Stimulated activated memory B cell treated with anti-CD40 and anti-IgM and Interleukin-4, amounts not matched to agents 10 μg/mL and 1 μg/mL and 100 μg/mL, for 72 hours (primary cell): Measurements from ENCODE around the gene ELL2.
"Not testable (repeated sequence)": the region's sequence is repeated elsewhere in the genome, so short reads cannot be mapped to it uniquely, and the experiment has no call there.

Experiments
- ATAC-seq: fragments of 150-1000 bp; cut with Tn5 transposase; 2 replicates; pipeline ENCODE4 v1.10.0; 2021
- H3K27ac Mint-ChIP-seq: one replicate; pipeline ENCODE4 v1.8.0; 2022; ENCODE audit warnings: mild to moderate bottlenecking, mixed read lengths
- H3K27me3 Mint-ChIP-seq: one replicate; pipeline ENCODE4 v1.8.0; 2022; ENCODE audit warnings: mixed read lengths
- H3K36me3 Mint-ChIP-seq: one replicate; pipeline ENCODE4 v1.8.0; 2022; ENCODE audit warnings: mixed read lengths
- H3K4me1 Mint-ChIP-seq: one replicate; pipeline ENCODE4 v1.8.0; 2022; ENCODE audit warnings: mixed read lengths
- H3K4me3 Mint-ChIP-seq: one replicate; pipeline ENCODE4 v1.8.0; 2022; ENCODE audit warnings: mild to moderate bottlenecking, moderate library complexity, mixed read lengths
- H3K9me3 Mint-ChIP-seq: one replicate; pipeline ENCODE4 v1.8.0; 2022; ENCODE audit warnings: mixed read lengths

Gene ELL2

DNA sequence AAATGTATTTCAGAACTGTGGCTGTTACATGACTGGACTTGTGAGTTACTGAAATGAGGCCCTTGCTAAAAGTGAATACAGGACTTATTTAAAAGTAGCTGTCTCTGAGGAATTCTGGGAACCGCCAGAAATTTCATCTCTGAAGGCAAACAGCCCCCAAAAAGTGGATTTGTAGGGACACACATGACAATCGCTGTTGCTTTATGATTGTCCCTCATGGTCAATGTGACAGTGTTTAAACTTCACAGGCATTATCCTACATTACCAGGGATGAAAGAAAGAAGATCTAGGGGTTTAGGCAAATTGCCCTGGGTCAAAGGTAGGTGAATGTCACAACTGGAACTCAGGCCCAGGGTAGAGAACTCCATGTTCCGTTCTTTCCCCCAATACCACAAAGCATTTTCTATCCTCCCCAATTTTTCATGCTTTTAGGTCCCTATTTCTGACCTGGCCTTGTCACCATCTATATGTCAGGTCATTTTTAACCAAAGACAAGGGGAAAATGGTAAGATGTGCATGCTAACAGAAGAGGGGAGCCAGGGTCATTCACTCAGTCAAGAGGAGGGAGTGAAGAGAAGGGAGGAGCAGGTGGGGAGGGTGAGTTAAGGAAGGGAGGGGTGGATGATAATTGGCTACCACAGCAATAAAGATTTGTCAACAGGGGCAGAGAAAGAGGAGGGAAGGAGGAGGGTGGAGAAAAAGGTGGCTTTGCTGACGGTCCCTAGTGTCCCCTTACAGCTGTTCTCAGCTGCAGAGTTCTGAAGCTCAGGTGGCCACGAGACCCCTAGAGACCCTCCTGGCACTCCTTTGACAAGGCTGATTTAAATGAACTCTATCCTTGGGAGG is 81.3 kb downstream of the ELL2 start:
- no peaks in the 10 kb centered on the region for H3K27me3 Mint-ChIP-seq
- H3K27ac Mint-ChIP-seq = no peak overlapping the region
- no peak for ATAC-seq
- no peaks in the 10 kb centered on the region for H3K9me3 Mint-ChIP-seq
- H3K4me3 Mint-ChIP-seq = no peak overlapping the region
- peaks cover 34% of the 10 kb centered on the region for H3K4me1 Mint-ChIP-seq
- H3K36me3 Mint-ChIP-seq = no peaks in the 10 kb centered on the region

DNA sequence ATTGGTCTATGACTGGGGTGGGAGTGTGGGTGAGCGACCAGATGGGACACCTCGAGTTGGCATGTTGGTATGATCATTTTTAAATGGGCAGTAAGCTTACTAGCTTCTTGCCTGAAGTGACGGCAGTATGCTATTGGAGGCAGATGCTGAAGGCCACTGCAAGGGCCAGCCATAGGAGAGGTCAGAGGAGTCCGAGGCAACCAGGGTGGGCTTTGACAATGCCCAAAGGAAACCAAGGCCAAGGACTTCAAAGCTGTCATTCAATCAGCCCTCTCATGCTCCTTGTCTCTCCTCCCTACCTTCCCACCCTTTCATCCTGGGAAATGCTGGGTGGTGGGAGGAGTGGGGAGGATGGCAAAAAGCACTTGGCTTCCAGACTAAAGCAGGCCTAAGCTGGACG is 82.0 kb downstream of the ELL2 start:
- H3K9me3 Mint-ChIP-seq = no peaks in the 10 kb centered on the region
- H3K27ac Mint-ChIP-seq = no peak overlapping the region
- no peaks in the 10 kb centered on the region for H3K36me3 Mint-ChIP-seq
- no peak for ATAC-seq
- no peak overlapping the region for H3K4me3 Mint-ChIP-seq
- peaks cover 34% of the 10 kb centered on the region for H3K4me1 Mint-ChIP-seq
- no peaks in the 10 kb centered on the region for H3K27me3 Mint-ChIP-seq

DNA sequence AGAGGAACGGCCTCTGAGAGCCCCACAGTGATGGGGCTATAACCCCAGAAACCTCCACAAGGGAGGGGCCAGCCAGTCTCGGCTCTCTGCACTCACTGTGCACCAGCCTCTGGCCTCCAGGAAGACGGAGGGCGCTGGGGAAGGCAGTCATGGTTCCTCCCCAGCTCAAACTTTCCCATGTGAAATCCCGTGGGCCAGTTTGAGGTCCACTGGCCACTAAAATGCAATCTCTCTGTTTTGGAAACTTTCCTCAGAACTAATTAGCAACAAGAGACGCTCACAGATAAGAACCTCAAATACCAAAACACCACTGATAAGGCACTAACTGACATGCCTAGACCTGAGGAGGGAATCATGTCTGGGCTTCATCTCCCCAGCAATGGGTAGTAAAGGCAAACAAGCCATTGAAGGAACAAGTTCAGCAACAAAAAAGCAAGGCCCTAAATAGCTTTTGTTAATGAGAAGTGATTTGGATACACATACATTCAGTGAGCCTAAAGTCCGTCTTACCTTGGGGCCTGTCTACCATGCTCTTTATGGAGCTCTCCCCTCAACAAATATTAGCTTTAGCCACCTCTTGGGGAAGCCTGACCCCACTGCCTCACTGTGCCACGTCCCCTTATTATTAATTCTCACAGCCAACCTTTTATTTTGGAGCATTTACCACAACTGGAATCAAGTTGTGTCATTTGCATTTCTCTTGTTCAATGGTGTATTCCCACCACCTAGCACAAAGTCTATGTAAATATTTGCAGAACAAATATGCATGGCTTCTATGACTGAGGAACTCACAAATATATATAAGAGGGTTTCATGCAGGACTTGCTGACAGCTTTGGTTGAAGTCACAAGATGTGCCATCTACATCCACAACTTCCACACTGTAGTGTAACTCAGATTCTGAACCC is 83.0 kb downstream of the ELL2 start:
- Mint-ChIP-seq H3K36me3 (no peaks in the 10 kb centered on the region), H3K27me3 (no peaks in the 10 kb centered on the region), H3K4me1 (peaks cover 24% of the 10 kb centered on the region), H3K4me3 (no peak overlapping the region), H3K9me3 (no peaks in the 10 kb centered on the region), H3K27ac (no peak overlapping the region)
- peak; percentile 55 for ATAC-seq

- Mint-ChIP-seq H3K9me3 (no peaks in the 10 kb centered on the region), H3K27me3 (no peaks in the 10 kb centered on the region), H3K36me3 (no peaks in the 10 kb centered on the region), H3K4me3 (no peak overlapping the region), H3K27ac (peak overlapping the region; percentile 25), H3K4me1 (peaks cover 18% of the 10 kb centered on the region)
- ATAC-seq = no peak
Observed at GRCh38 chr5:95876782-95877181, 84.9 kb downstream of the ELL2 start.

DNA sequence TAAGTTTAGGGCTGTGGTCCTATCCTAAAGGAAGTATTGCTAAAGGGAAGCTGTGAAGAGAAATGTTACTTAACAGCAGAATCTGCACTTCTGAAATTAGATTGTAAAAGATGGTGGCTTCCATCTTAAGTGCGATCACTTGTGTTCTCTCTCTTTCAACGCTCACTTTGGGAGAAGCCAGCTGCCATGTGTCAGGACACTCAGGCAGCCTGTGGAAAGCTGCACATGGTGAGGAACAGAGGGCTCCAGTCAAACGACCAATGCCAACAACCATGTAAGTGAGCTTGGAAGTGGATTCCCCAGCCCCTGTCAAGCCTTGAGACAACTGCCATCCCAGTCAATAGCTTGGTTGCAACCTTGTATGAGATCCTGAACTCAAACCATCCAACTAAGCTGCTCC is 87.4 kb downstream of the ELL2 start:
- H3K4me3 Mint-ChIP-seq = no peak overlapping the region
- no peaks in the 10 kb centered on the region for H3K27me3 Mint-ChIP-seq
- ATAC-seq = no peak
- peaks cover 38% of the 10 kb centered on the region for H3K4me1 Mint-ChIP-seq
- H3K36me3 Mint-ChIP-seq = no peaks in the 10 kb centered on the region
- no peak overlapping the region for H3K27ac Mint-ChIP-seq
- H3K9me3 Mint-ChIP-seq = no peaks in the 10 kb centered on the region

DNA sequence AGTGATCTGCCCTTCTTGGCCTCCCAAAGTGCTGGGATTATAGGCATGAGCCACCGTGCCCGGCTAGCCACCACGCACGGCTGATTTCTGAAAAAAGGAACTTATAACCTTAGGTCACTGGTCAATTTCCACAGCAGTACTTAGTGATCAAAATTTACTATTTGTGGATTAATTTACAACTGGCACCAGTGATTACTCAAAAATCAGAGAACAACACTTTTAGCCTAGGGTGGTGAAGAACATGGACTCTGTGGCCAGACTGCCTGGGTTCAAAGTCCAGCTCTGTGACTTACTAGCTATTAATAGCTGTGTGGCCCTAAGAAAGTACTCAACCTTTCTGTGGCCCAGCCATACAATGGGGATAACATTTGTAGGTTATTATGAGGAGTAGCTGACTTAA is 88.3 kb downstream of the ELL2 start:
- H3K27ac Mint-ChIP-seq = peak overlapping the region; percentile 22
- no peaks in the 10 kb centered on the region for H3K36me3 Mint-ChIP-seq
- no peaks in the 10 kb centered on the region for H3K27me3 Mint-ChIP-seq
- peaks cover 34% of the 10 kb centered on the region for H3K4me1 Mint-ChIP-seq
- H3K9me3 Mint-ChIP-seq = no peaks in the 10 kb centered on the region
- ATAC-seq = no peak
- no peak overlapping the region for H3K4me3 Mint-ChIP-seq

DNA sequence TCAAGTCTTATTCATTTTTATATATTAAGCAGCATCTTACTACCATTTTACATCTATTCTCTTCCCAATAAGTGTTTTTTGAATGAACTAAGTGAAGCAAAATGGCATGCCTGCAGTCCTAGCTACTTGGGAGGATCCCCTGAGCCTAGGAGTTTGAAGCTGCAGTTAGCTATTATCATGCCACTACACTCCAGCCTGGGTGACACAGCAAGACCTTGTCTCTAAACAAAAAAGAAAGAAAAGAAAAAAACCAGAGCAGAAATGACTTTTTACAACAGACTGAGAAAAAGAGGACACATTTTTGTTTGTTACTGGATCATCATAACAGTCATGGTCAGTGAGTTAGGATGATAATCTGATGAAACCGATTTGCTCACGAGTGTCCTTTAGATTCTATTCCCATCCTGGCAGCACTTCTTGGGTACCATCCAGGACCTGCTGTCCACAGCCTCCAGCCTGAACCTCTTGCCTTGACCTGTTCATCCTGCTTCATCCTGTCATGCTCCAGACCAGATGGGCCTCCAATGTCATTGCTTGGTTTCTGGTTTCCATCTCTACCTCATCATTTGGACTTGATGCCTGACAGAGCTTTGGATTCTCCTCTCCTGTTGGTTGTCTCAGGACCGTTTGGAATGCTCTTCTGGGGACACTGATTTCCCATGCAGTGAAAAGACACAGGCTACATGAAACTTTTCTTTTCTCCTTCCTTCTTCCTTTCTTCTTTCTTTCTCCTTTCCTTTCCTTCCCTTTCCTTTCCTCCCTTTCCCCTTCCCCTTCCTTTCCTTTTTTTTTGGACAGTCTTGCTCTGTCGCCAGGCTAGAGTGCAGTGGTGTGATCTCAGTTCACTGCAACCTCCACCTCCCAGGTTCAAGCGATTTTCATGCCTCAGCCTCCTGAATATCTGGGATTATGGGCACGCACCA is 89.0 kb downstream of the ELL2 start:
- no peaks in the 10 kb centered on the region for H3K27me3 Mint-ChIP-seq
- no peak overlapping the region for H3K4me3 Mint-ChIP-seq
- peak overlapping the region; percentile 22 for H3K27ac Mint-ChIP-seq
- no peaks in the 10 kb centered on the region for H3K9me3 Mint-ChIP-seq
- H3K36me3 Mint-ChIP-seq = no peaks in the 10 kb centered on the region
- no peak for ATAC-seq
- H3K4me1 Mint-ChIP-seq = peaks cover 28% of the 10 kb centered on the region

DNA sequence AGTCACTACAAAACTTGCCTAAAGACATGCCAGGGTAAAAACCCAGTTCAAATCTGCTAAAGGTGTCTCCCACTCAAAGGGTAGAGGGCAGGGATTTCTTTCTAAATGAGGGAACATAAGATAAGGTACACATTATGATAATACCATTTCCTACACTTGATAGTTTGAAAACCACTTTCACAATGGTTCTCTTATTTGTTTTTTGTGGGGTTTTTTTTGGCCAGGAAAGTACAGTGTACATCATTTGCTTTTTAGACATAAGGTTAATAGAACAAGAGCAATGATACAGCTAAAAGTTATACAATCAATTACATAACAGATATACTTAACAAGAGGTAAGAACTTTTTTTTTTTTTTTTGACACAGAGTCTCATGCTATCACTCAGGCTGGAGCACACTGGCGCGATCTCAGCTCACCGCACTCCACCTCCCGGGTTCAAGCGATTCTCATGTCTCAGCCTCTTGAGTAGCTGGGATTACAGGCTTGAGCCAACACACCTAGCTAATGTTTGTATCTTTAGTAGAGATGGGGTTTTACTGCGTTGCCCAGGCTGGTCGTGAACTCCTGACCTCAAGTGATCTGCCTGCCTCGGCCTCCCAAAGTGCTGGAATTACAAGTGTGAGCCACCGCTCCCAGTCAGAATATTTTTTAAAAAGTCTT is 90.4 kb downstream of the ELL2 start:
- no peaks in the 10 kb centered on the region for H3K36me3 Mint-ChIP-seq
- H3K27me3 Mint-ChIP-seq = no peaks in the 10 kb centered on the region
- H3K4me3 Mint-ChIP-seq = no peak overlapping the region
- H3K9me3 Mint-ChIP-seq = no peaks in the 10 kb centered on the region
- ATAC-seq = no peak
- peak overlapping the region; percentile 79 for H3K27ac Mint-ChIP-seq
- H3K4me1 Mint-ChIP-seq = peaks cover 27% of the 10 kb centered on the region

DNA sequence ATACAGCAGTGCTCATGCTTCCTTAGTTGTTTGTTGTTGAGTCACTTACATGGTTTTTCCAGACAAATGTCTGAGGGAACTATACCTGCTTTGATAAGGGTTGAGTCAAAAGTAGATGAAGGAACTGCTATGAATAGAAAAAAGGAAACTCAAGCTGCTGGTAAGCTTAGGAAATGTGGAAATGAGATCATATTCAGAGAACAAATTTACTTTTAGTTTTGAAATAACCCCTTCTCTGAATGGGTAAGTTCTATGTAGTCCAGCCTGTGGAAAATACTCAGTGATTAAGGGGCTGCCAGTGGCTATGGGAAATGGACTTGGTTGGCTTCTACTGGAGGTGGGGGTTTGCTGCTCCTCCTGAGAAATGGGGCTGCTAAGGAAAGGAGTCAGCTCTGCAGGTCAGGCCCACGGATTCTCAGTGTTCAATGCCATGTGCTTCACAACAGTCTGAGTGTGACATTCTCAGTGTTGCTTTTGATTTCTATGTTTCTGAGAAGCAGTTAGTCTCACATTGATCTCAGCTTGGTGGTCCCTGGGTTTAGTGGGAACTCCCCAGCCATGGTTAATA is 91.5 kb downstream of the ELL2 start:
- peak; percentile 68 for ATAC-seq
- Mint-ChIP-seq H3K36me3 (no peaks in the 10 kb centered on the region), H3K27me3 (no peaks in the 10 kb centered on the region), H3K4me3 (peak overlapping the region; percentile 26), H3K4me1 (peaks cover 30% of the 10 kb centered on the region), H3K9me3 (no peaks in the 10 kb centered on the region), H3K27ac (peak overlapping the region; percentile 79)

DNA sequence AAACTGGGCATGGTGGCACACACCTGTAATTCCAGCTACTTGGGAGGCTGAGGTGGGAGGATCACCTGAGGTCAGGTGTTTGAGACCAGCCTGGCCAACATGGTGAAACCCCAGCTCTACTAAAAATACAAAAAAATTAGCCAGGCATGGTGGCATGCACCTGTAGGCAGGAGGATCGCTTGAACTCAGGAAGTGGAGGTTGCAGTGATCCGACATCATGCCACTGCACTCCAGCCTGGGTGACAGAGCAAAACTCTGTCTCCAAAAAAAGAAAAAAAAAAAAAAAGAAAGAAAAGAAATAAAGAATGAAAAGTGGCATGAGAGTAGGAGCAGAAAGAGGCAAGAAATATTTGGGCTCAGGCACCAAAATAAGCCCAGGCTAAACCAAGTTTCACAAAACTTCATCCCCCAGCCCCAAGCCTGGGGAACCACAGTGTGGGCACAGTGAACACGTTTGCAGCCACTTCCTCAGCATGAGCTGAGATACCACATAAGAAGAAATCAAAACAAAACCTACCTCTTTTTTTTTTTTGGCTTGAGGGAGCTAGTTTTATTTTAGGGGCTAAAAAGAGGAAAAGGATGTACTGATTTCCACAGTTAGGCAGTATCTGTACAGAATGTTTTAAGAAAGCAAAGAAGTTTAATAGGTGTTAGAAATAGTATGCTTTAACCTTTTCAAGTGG is 92.3 kb downstream of the ELL2 start:
- H3K36me3 Mint-ChIP-seq, H3K27me3 Mint-ChIP-seq, H3K9me3 Mint-ChIP-seq: not testable (repeated sequence)
- peak; percentile 88 for ATAC-seq
- peak overlapping the region; percentile 79 for H3K27ac Mint-ChIP-seq
- peak overlapping the region; percentile 37 for H3K4me3 Mint-ChIP-seq
- H3K4me1 Mint-ChIP-seq = peaks cover 30% of the 10 kb centered on the region

DNA sequence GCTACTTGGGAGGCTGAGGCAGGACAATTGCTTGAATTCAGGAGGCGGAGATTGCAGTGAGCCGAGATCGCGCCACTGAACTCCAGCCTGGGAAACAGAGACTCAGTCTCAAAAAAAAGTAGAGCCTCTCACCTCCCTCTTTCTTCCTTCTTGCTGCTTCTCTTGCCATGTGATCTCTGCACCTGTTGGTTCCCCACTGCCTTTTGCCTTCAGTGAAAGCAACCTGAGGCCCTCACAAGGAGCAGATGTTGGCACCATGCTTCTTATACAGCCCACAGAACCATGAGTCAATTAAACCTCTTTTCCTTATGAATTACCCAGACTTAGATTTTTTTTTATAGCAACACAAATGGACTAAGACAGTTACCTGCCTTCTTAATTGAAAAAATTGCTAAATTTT is 93.5 kb downstream of the ELL2 start:
- H3K9me3 Mint-ChIP-seq = no peaks in the 10 kb centered on the region
- H3K27me3 Mint-ChIP-seq = peaks cover 2% of the 10 kb centered on the region
- no peak for ATAC-seq
- no peaks in the 10 kb centered on the region for H3K36me3 Mint-ChIP-seq
- no peak overlapping the region for H3K4me3 Mint-ChIP-seq
- peak overlapping the region; percentile 30 for H3K27ac Mint-ChIP-seq
- peaks cover 34% of the 10 kb centered on the region for H3K4me1 Mint-ChIP-seq

DNA sequence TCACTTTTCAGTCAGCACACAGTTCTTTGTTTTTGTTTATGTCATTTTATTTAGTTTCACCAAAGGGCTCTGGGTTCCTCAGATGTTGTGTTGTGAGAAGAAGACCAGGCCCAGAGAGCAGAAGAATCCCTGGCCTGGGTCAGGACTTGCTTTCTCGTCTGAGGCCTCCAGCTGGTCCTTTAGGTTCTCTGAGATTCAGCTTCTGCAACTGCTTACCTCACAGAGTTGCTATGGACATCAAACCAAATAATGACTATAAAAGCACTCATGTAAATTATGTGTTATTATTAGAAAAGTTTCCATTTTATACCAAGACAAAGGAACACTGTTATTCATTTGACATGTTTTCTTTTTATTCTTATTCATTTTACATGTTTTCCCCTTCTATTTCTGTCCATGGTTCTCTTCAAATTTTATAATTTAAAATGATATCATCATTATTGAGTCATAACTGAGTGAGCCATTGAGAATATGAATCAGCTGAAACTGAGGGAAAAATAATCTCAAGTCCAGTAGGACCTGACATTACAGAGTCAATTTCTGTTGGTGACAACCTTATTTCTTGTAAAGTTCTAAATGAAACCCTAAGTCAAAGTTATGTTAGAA is 95.1 kb downstream of the ELL2 start:
- Mint-ChIP-seq H3K4me3 (no peak overlapping the region), H3K9me3 (no peaks in the 10 kb centered on the region), H3K4me1 (peaks cover 50% of the 10 kb centered on the region), H3K27ac (peak overlapping the region; percentile 14), H3K36me3 (no peaks in the 10 kb centered on the region), H3K27me3 (peaks cover 14% of the 10 kb centered on the region)
- no peak for ATAC-seq

- H3K4me1 Mint-ChIP-seq = peaks cover 46% of the 10 kb centered on the region
- H3K27me3 Mint-ChIP-seq = peaks cover 14% of the 10 kb centered on the region
- H3K36me3 Mint-ChIP-seq = no peaks in the 10 kb centered on the region
- H3K9me3 Mint-ChIP-seq = no peaks in the 10 kb centered on the region
- ATAC-seq = no peak
- H3K27ac Mint-ChIP-seq = no peak overlapping the region
- H3K4me3 Mint-ChIP-seq = no peak overlapping the region
Observed at GRCh38 chr5:95864944-95865504, 96.6 kb downstream of the ELL2 start.
